Keratinocyte (primary cell): ENCODE data around the gene NTN1.

Source experiments
- EZH2 ChIP-seq: IDR thresholded peaks from one replicate; pipeline ENCODE4 v1.6.1; 2012; ENCODE audit warnings: inconsistent platforms, mild to moderate bottlenecking, low read length, moderate library complexity
- TF ChIP-seq, protein P1 (sequence below), 3 experiments: IDR thresholded peaks in 1 of 3; conservative IDR thresholded peaks in 1 of 3; optimal IDR thresholded peaks in 1 of 3; 2 replicates in 2 of 3; 3 replicates in 1 of 3; pipeline versions ENCODE3 to v1.5.1; 2011; ENCODE audit warnings: low read length in 3 of 3, mild to moderate bottlenecking in 3 of 3, moderate library complexity in 2 of 3, control low read depth in 1 of 3, inconsistent platforms in 1 of 3; ENCODE audit not compliant: insufficient read depth in 2 of 3; ENCODE audit errors: extremely low read depth in 1 of 3

DNA sequence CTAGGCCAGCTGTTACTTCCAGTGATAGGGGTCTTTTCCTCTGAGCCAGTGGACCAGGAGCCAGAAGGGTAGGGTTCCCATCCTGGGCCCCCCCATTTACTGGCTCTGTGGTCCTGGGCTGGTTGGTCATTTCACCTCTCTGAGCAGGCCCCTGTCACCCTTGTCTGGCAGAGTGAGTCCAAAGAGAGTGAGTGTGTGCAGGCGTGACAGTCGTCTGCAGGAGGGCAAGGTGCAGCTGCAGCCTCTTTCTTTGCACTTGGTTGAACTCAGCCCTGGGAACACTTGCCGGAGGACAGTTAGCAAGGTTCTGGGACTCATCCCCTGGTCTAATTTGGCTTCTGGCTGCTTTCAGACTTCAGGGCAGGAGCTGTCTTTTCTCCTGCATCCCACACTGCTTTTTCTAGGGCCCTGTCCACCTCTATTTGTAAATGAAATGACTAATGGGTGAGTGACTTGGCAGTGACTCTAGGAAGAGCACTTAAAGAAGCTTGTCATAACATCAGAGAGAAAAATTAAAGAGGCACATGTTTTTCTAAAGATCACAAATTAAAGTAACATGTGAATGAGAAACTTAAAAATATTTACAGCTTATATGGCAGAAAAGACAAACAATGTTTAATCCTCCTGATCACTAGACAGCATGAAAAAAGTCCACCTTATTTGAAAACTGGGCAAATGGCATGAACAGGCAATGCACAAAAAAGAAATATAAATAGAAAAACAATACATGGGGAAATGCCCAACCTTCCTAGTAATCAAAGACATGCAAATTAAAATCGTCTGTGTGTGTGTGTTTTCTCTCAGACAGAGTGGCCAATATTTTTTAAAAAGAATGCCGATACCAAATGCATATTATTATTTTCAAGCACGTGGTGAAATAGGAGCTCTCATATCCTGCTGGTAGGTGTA lies 137.5 kb downstream of the NTN1 start:
- TF ChIP-seq, protein P1, sequence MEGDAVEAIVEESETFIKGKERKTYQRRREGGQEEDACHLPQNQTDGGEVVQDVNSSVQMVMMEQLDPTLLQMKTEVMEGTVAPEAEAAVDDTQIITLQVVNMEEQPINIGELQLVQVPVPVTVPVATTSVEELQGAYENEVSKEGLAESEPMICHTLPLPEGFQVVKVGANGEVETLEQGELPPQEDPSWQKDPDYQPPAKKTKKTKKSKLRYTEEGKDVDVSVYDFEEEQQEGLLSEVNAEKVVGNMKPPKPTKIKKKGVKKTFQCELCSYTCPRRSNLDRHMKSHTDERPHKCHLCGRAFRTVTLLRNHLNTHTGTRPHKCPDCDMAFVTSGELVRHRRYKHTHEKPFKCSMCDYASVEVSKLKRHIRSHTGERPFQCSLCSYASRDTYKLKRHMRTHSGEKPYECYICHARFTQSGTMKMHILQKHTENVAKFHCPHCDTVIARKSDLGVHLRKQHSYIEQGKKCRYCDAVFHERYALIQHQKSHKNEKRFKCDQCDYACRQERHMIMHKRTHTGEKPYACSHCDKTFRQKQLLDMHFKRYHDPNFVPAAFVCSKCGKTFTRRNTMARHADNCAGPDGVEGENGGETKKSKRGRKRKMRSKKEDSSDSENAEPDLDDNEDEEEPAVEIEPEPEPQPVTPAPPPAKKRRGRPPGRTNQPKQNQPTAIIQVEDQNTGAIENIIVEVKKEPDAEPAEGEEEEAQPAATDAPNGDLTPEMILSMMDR (optimal IDR thresholded peaks at IDR 0.05 in 1 of 3, IDR thresholded peaks at IDR 0.05 in 1 of 3, conservative IDR thresholded peaks at IDR 0.05 in 1 of 3; ENCODE audit: extremely low read depth in 1 of 3, insufficient read depth in 2 of 3, low read length in 3 of 3): no peak
- TF ChIP-seq EZH2: no peak
